ENCODE measurements around the gene SRMS. TPM values are rescaled to one million over a fixed set of nuclear protein-coding genes. Genes with fewer than 3 reads are reported as not detected.
"Not testable (repeated sequence)": the region's sequence is repeated elsewhere in the genome, so short reads cannot be mapped to it uniquely, and the experiment has no call there.

Gene SRMS
- polyA plus RNA-seq, 6 donors from 2014 or later, result not detected

GRCh38 chr20:63522091-63522868, 25.3 kb downstream of the SRMS start:
- H3K27ac Mint-ChIP-seq, result peak overlapping the region in 3 of 6 donors; percentile 77 to 94 (median 85)
- no peak for ATAC-seq (ENCODE audit: low read depth in 2 of 2)
- H3K27me3 Mint-ChIP-seq, result peaks cover 0 to 9% (median 6%) of the 10 kb centered on the region in 3 donors
- peaks cover 0 to 7% (median 2%) of the 10 kb centered on the region in 7 donors for H3K9me3 Mint-ChIP-seq
- no peak for DNase-seq
- peak overlapping the region; percentile 54 to 89 (median 76) for H3K4me3 Mint-ChIP-seq
- peaks cover 12 to 46% (median 45%) of the 10 kb centered on the region in 3 donors for H3K4me1 Mint-ChIP-seq
- H3K36me3 Mint-ChIP-seq, result peaks cover 6 to 15% of the 10 kb centered on the region in 2 donors

GRCh38 chr20:63521602-63522001, 25.9 kb downstream of the SRMS start:
- H3K27ac Mint-ChIP-seq, result peak overlapping the region in 2 of 6 donors; percentile 56 to 79
- DNase-seq, result no peak

GRCh38 chr20:63520934-63521601, 26.5 kb downstream of the SRMS start:
- peak; percentile 39 for DNase-seq
- Mint-ChIP-seq H3K27ac (peak overlapping the region in 2 of 6 donors; percentile 56 to 79), H3K4me1 (peaks cover 8 to 36% (median 33%) of the 10 kb centered on the region in 3 donors), H3K9me3 (peaks cover 0 to 7% (median 2%) of the 10 kb centered on the region in 7 donors), H3K4me3 (peak overlapping the region; percentile 74 to 93 (median 86)), H3K36me3 (peaks cover 6 to 15% of the 10 kb centered on the region in 2 donors), H3K27me3 (peaks cover 0 to 9% (median 6%) of the 10 kb centered on the region in 3 donors)
- ATAC-seq (ENCODE audit: low read depth in 2 of 2), result peak; percentile 67 to 68

More at GRCh38 chr20:63521602-63522001, 25.9 kb downstream of the SRMS start:
- Mint-ChIP-seq H3K4me1 (peaks cover 8 to 41% (median 39%) of the 10 kb centered on the region in 3 donors), H3K9me3 (peaks cover 0 to 7% (median 2%) of the 10 kb centered on the region in 7 donors), H3K4me3 (peak overlapping the region; percentile 74 to 93 (median 86)), H3K27me3 (peaks cover 0 to 9% (median 6%) of the 10 kb centered on the region in 3 donors), H3K36me3 (peaks cover 6 to 15% of the 10 kb centered on the region in 2 donors)
- no peak for ATAC-seq (ENCODE audit: low read depth in 2 of 2)

GRCh38 chr20:63520504-63520933, 27.0 kb downstream of the SRMS start, which contains the start of gene PPDPF:
PPDPF (plus strand) TSS chr20:63520765; CDS start chr20:63521309, 544 bp downstream.
- Mint-ChIP-seq H3K27me3 (peaks cover 0 to 9% (median 6%) of the 10 kb centered on the region in 3 donors), H3K4me3 (peak within 1 kb of the TSS; percentile 80 to 93 (median 86)), H3K4me1 (peaks cover 8 to 31% (median 28%) of the 10 kb centered on the region in 3 donors), H3K36me3 (peaks cover 6 to 15% of the 10 kb centered on the region in 2 donors), H3K27ac (peak within 1 kb of the TSS in 3 of 6 donors; percentile 67 to 91 (median 79)), H3K9me3 (peaks cover 0 to 7% (median 2%) of the 10 kb centered on the region in 7 donors)
- DNase-seq, result peak; percentile 78
- peak; percentile 78 to 79 for ATAC-seq (ENCODE audit: low read depth in 2 of 2)

GRCh38 chr20:63519668-63520503, 27.7 kb downstream of the SRMS start:
- peak overlapping the region; percentile 80 to 89 (median 84) for H3K4me3 Mint-ChIP-seq
- DNase-seq (peak; percentile 63), ATAC-seq (ENCODE audit: low read depth in 2 of 2) (peak; percentile 34 to 43)
- peaks cover 0 to 14% (median 12%) of the 10 kb centered on the region in 3 donors for H3K27me3 Mint-ChIP-seq
- H3K9me3 Mint-ChIP-seq, result peaks cover 0 to 9% (median 4%) of the 10 kb centered on the region in 7 donors
- peaks cover 6 to 15% of the 10 kb centered on the region in 2 donors for H3K36me3 Mint-ChIP-seq
- peaks cover 8 to 27% (median 22%) of the 10 kb centered on the region in 3 donors for H3K4me1 Mint-ChIP-seq
- H3K27ac Mint-ChIP-seq, result peak overlapping the region in 3 of 6 donors; percentile 67 to 91 (median 79)

- peaks cover 0 to 9% (median 6%) of the 10 kb centered on the region in 7 donors for H3K9me3 Mint-ChIP-seq
- peaks cover 6 to 15% of the 10 kb centered on the region in 2 donors for H3K36me3 Mint-ChIP-seq
- DNase-seq (no peak), ATAC-seq (ENCODE audit: low read depth in 2 of 2) (no peak)
- H3K27ac Mint-ChIP-seq, result peak overlapping the region in 2 of 6 donors; percentile 38 to 44
- H3K4me1 Mint-ChIP-seq, result peaks cover 8 to 20% (median 16%) of the 10 kb centered on the region in 3 donors
- peaks cover 0 to 17% (median 17%) of the 10 kb centered on the region in 3 donors for H3K27me3 Mint-ChIP-seq
- peak overlapping the region; percentile 80 to 89 (median 84) for H3K4me3 Mint-ChIP-seq
Measured at GRCh38 chr20:63518946-63519667, 28.4 kb downstream of the SRMS start.

GRCh38 chr20:63518351-63518861, 29.1 kb downstream of the SRMS start:
- peaks cover 4 to 20% (median 16%) of the 10 kb centered on the region in 3 donors for H3K4me1 Mint-ChIP-seq
- H3K36me3 Mint-ChIP-seq, result peaks cover under 1 to 8% of the 10 kb centered on the region in 2 donors
- peak overlapping the region in 2 of 6 donors; percentile 38 to 44 for H3K27ac Mint-ChIP-seq
- no peak for ATAC-seq (ENCODE audit: low read depth in 2 of 2)
- H3K4me3 Mint-ChIP-seq, result peak overlapping the region; percentile 23 to 86 (median 76)
- no peak for DNase-seq
- H3K9me3 Mint-ChIP-seq, result peaks cover 0 to 9% (median 4%) of the 10 kb centered on the region in 7 donors
- H3K27me3 Mint-ChIP-seq, result peaks cover 0 to 23% (median 17%) of the 10 kb centered on the region in 3 donors

- Mint-ChIP-seq H3K36me3 (peaks cover 0 to 4% of the 10 kb centered on the region in 2 donors), H3K27ac (no peak overlapping the region), H3K9me3 (peaks cover 0 to 10% (median 4%) of the 10 kb centered on the region in 7 donors), H3K4me3 (peak overlapping the region; percentile 26 to 86 (median 58)), H3K27me3 (peaks cover 0 to 30% (median 24%) of the 10 kb centered on the region in 3 donors), H3K4me1 (peaks cover 2 to 18% (median 15%) of the 10 kb centered on the region in 3 donors)
- DNase-seq (no peak), ATAC-seq (ENCODE audit: low read depth in 2 of 2) (no peak)
Measured at GRCh38 chr20:63517376-63518309, 29.9 kb downstream of the SRMS start.

GRCh38 chr20:63514520-63514919, 33.0 kb downstream of the SRMS start:
- H3K9me3 Mint-ChIP-seq, H3K36me3 Mint-ChIP-seq, H3K4me1 Mint-ChIP-seq, H3K27ac Mint-ChIP-seq, DNase-seq, H3K4me3 Mint-ChIP-seq: not testable (repeated sequence)
- peak in 1 of 2 donors; percentile 21 for ATAC-seq (ENCODE audit: low read depth in 2 of 2)
- peaks cover 10 to 52% (median 34%) of the 10 kb centered on the region in 3 donors for H3K27me3 Mint-ChIP-seq

- Mint-ChIP-seq H3K27ac (no peak overlapping the region), H3K4me1 (no peaks in the 10 kb centered on the region), H3K9me3 (peaks cover 0 to 9% (median 4%) of the 10 kb centered on the region in 7 donors), H3K27me3 (peaks cover 16 to 61% (median 40%) of the 10 kb centered on the region in 3 donors), H3K36me3 (no peaks in the 10 kb centered on the region), H3K4me3 (no peak overlapping the region)
- ATAC-seq (ENCODE audit: low read depth in 2 of 2) (no peak), DNase-seq (no peak)
Measured at GRCh38 chr20:63513207-63513606, 34.3 kb downstream of the SRMS start.

- Mint-ChIP-seq H3K4me1 (no peaks in the 10 kb centered on the region), H3K4me3 (no peak overlapping the region), H3K9me3 (peaks cover 6 to 15% (median 9%) of the 10 kb centered on the region in 7 donors), H3K27ac (no peak overlapping the region), H3K36me3 (peaks cover 0 to 8% of the 10 kb centered on the region in 2 donors), H3K27me3 (peaks cover 27 to 66% (median 39%) of the 10 kb centered on the region in 3 donors)
- ATAC-seq (ENCODE audit: low read depth in 2 of 2) (no peak), DNase-seq (no peak)
Measured at GRCh38 chr20:63509088-63509564, 38.4 kb downstream of the SRMS start.
